Kidney epithelial cell (primary cell): ENCODE data around the gene SYCP2. TPM values are rescaled to one million over a fixed set of nuclear protein-coding genes. Genes with fewer than 3 reads are reported as not detected.

Experiments used
- DNase-seq: peaks from one replicate; pipeline ENCODE4 v3.0.0-alpha.2; 2010; ENCODE audit warnings: low read depth
- H3K27me3 ChIP-seq: 2 replicates; pipeline ENCODE4 v1.6.0; 2011; ENCODE audit warnings: low read length; ENCODE audit not compliant: control insufficient read depth, insufficient read depth
- H3K36me3 ChIP-seq: 2 replicates; pipeline ENCODE4 v1.5.1; 2011; ENCODE audit warnings: low read length; ENCODE audit not compliant: control insufficient read depth, insufficient read depth
- H3K4me3 ChIP-seq: 2 replicates; pipeline ENCODE4 v1.5.1; 2011; ENCODE audit warnings: low read depth, mild to moderate bottlenecking, control low read depth, low read length
- CTCF ChIP-seq: IDR thresholded peaks from 2 replicates; pipeline ENCODE4 v1.5.1; 2011; ENCODE audit warnings: mild to moderate bottlenecking, moderate library complexity, low read length, control low read depth, inconsistent platforms; ENCODE audit not compliant: insufficient read depth, poor library complexity, severe bottlenecking
- total RNA-seq: library from RNA; depleted of rRNA; stranded (reverse); fragments of >200 nt; gene quantifications from 2 replicates; pipeline ENCODE4 v1.2.3, GENCODE V29; 2015

Gene SYCP2
- total RNA-seq, 1 donor from 2014 or later = 1.0 TPM

- no peaks in the 10 kb centered on the region for H3K27me3 ChIP-seq
- no peaks in the 10 kb centered on the region for H3K36me3 ChIP-seq
- no peak for DNase-seq
- TF ChIP-seq CTCF = no peak
- H3K4me3 ChIP-seq = no peak overlapping the region
Measured at GRCh38 chr20:59873409-59873808, 60.0 kb downstream of the SYCP2 start.

- no peak for TF ChIP-seq CTCF
- Histone ChIP-seq H3K4me3 (no peak overlapping the region), H3K27me3 (no peaks in the 10 kb centered on the region), H3K36me3 (no peaks in the 10 kb centered on the region)
- DNase-seq = no peak
Measured at GRCh38 chr20:59871096-59871495, 62.3 kb downstream of the SYCP2 start.

GRCh38 chr20:59866338-59866737 is 67.1 kb downstream of the SYCP2 start:
- H3K36me3 ChIP-seq = no peaks in the 10 kb centered on the region
- no peak for DNase-seq
- no peak for TF ChIP-seq CTCF
- H3K4me3 ChIP-seq = no peak overlapping the region
- no peaks in the 10 kb centered on the region for H3K27me3 ChIP-seq

- Histone ChIP-seq H3K36me3 (no peaks in the 10 kb centered on the region), H3K4me3 (no peak overlapping the region), H3K27me3 (no peaks in the 10 kb centered on the region)
- no peak for DNase-seq
- no peak for TF ChIP-seq CTCF
Measured at GRCh38 chr20:59864726-59865125, 68.7 kb downstream of the SYCP2 start.

GRCh38 chr20:59863058-59863457 is 70.4 kb downstream of the SYCP2 start:
- no peak for TF ChIP-seq CTCF
- Histone ChIP-seq H3K36me3 (no peaks in the 10 kb centered on the region), H3K27me3 (no peaks in the 10 kb centered on the region), H3K4me3 (no peak overlapping the region)
- DNase-seq = no peak

- DNase-seq = no peak
- Histone ChIP-seq H3K4me3 (no peak overlapping the region), H3K27me3 (no peaks in the 10 kb centered on the region), H3K36me3 (no peaks in the 10 kb centered on the region)
- TF ChIP-seq CTCF = no peak
Measured at GRCh38 chr20:59861401-59861800, 72.0 kb downstream of the SYCP2 start.
